ENCODE data around the gene GDPD5.

Gene GDPD5

DNA sequence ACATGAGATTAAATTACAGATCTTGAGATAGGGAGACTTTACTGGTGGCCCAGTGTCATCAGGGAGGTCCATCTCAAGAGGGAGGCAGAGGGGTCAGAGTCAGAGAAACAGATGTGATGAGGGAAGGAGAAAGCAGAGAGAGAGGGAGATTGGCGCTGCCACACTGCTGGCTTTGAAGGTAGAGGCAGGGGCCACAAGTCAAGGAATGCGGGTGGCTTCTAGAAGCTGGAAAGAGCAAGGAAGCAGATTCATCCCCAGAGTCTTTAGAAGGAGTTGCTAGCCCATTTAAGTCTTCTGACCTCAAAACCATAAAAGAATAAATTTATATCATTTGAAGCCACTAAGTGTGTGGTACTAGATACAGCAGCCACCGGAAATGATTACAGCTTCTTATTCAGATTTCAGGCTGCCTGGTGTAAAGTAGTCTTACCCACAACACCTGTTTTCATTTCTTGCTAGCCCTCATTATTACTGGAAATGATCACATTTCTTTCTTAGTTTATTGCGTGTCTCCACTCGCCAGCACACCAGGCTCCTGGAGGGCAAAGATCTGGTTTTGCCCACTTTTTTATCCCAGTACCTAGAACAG is 23.7 kb upstream of the GDPD5 start:
- H3K9me3 Mint-ChIP-seq: peaks cover 2% of the 10 kb centered on the region
- H3K4me1 Mint-ChIP-seq: no peaks in the 10 kb centered on the region
- H3K27ac Mint-ChIP-seq: no peak overlapping the region

DNA sequence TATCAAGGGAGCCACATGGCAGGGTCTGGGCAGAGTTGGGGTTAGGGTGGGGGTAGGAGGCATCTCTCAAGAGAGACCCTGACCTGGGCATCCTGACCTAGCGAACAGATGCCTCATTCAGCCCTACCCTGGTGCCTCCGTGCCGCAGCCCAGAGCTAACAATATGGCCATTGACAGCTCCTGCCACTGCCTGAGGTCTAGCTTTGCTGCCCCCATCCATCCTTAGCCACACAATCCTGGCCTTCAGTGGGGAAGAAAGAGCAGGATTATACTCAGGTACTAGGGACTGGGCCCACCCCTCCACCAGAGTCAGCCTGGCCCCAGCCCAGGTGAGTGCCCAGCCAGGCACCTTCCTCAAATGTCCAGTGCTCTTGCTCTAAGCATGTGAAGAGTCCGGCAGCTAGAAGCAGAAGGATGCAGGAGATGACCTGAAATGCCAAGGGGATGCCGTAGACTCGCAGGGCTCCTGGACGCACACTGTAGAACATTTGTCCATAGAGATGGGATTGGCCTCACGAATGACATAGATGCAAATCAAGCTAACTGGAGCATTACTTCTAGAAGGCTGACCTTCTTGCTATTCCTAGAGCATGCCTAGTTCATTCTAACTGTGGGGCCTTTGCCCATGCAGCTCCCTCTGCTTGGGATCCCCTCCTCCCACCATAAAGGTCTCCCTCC is 23.0 kb upstream of the GDPD5 start:
- H3K9me3 Mint-ChIP-seq: peaks cover 2% of the 10 kb centered on the region
- H3K27ac Mint-ChIP-seq: no peak overlapping the region
- H3K4me1 Mint-ChIP-seq: no peaks in the 10 kb centered on the region
- ATAC-seq (ENCODE audit: low read depth) (no peak), DNase-seq (ENCODE audit: low spot score in 2 of 2) (no peak)
- peaks cover 12% of the 10 kb centered on the region for H3K27me3 Mint-ChIP-seq
- no peak overlapping the region for H3K4me3 Mint-ChIP-seq
- H3K36me3 Mint-ChIP-seq: no peaks in the 10 kb centered on the region

More for the DNA sequence above, 23.7 kb upstream of the GDPD5 start:
- ATAC-seq (ENCODE audit: low read depth) (no peak), DNase-seq (ENCODE audit: low spot score in 2 of 2) (no peak)
- no peak overlapping the region for H3K4me3 Mint-ChIP-seq
- H3K27me3 Mint-ChIP-seq: peaks cover 10% of the 10 kb centered on the region
- no peaks in the 10 kb centered on the region for H3K36me3 Mint-ChIP-seq

DNA sequence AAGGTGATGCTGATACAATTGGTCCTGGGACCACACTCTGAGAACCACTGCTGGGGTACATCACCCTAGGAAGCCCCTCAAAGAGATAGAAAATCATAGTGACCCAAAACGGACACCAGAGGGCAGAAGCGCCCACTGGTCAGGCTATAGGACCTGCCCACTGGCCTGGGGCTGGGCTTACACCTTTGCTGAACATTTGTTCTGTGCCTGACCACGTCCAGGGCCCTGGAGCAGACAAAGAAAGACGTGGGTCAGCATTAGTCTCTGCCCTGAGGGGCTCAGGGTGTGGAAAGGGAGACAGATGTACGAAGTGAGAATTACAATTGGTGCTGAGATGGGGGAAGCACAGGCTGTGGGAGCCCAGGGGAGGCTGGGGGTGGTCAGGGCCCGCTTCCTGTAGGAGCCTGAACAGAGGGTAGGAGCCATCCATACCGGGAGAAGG is 21.9 kb upstream of the GDPD5 start:
- no peaks in the 10 kb centered on the region for H3K36me3 Mint-ChIP-seq
- no peaks in the 10 kb centered on the region for H3K4me1 Mint-ChIP-seq
- H3K4me3 Mint-ChIP-seq: no peak overlapping the region
- DNase-seq (ENCODE audit: low spot score in 2 of 2): peak in 1 of 2 donors; percentile 23
- H3K27me3 Mint-ChIP-seq: peaks cover 13% of the 10 kb centered on the region
- ATAC-seq (ENCODE audit: low read depth): peak; percentile 37
- peaks cover 2% of the 10 kb centered on the region for H3K9me3 Mint-ChIP-seq
- no peak overlapping the region for H3K27ac Mint-ChIP-seq

DNA sequence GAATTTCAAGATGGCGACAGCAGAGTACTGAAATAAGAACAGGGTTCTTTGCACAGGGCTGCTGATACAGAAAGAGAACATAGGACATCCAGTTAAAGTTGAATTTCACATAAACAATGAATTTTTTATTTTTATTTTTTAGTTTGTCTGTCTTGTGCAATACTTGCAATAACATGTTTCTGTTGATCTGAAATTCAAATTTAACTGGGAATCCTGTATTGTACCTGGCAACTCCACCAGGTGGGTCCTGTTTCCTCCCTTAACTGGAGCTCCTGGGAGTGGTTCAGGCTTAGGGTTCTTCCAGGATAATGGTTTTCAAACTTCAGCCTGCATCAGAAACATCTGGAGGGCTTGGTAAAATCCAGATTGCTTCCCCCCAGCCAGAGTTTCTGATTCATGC is 21.4 kb upstream of the GDPD5 start:
- no peak overlapping the region for H3K4me3 Mint-ChIP-seq
- peaks cover 13% of the 10 kb centered on the region for H3K27me3 Mint-ChIP-seq
- H3K36me3 Mint-ChIP-seq: no peaks in the 10 kb centered on the region
- H3K27ac Mint-ChIP-seq: no peak overlapping the region
- no peak for ATAC-seq (ENCODE audit: low read depth)
- no peak for DNase-seq (ENCODE audit: low spot score in 2 of 2)
- peaks cover 2% of the 10 kb centered on the region for H3K9me3 Mint-ChIP-seq
- H3K4me1 Mint-ChIP-seq: no peaks in the 10 kb centered on the region

DNA sequence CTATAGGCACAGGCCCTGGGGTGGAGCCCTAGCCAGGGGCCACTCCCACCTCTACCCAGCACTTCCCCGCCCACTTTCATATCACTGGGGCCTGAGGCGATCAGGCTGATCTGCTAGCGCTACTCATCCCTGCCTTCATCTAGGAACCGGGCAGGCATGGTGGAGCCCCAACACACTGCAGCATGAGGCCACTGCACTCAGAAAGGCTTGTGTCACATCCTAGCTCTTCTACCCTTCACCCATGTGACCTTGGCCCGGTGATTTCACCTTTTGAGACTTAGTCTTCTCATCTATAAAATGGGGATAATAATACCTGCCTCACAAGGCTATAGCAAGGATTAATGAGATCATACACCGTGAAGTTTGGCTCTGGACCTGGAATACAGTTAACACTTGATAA is 18.1 kb upstream of the GDPD5 start:
- Mint-ChIP-seq H3K36me3 (no peaks in the 10 kb centered on the region), H3K27ac (no peak overlapping the region), H3K27me3 (peaks cover 20% of the 10 kb centered on the region), H3K9me3 (no peaks in the 10 kb centered on the region), H3K4me1 (no peaks in the 10 kb centered on the region), H3K4me3 (no peak overlapping the region)
- DNase-seq (ENCODE audit: low spot score in 2 of 2) (no peak), ATAC-seq (ENCODE audit: low read depth) (no peak)

DNA sequence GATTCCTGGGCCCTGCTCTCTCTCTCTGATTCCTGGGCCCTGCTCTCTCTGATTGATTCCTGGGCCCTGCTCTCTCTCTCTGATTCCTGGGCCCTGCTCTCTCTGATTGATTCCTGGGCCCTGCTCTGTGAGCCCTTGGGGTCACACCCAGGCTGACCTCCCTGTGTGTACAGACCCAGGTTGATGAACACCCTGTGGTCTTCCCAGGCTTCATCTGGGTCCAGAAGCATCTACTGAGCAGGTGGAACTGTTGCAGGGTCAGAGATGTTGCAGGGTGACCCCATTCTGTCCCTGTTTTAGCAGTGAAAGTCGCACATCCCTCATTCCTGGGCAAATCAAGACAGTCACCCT is 16.3 kb upstream of the GDPD5 start:
- peaks cover 20% of the 10 kb centered on the region for H3K27me3 Mint-ChIP-seq
- H3K36me3 Mint-ChIP-seq: no peaks in the 10 kb centered on the region
- H3K4me3 Mint-ChIP-seq: no peak overlapping the region
- ATAC-seq (ENCODE audit: low read depth) (no peak), DNase-seq (ENCODE audit: low spot score in 2 of 2) (no peak)
- H3K9me3 Mint-ChIP-seq: no peaks in the 10 kb centered on the region
- H3K27ac Mint-ChIP-seq: no peak overlapping the region
- peaks cover 15% of the 10 kb centered on the region for H3K4me1 Mint-ChIP-seq

DNA sequence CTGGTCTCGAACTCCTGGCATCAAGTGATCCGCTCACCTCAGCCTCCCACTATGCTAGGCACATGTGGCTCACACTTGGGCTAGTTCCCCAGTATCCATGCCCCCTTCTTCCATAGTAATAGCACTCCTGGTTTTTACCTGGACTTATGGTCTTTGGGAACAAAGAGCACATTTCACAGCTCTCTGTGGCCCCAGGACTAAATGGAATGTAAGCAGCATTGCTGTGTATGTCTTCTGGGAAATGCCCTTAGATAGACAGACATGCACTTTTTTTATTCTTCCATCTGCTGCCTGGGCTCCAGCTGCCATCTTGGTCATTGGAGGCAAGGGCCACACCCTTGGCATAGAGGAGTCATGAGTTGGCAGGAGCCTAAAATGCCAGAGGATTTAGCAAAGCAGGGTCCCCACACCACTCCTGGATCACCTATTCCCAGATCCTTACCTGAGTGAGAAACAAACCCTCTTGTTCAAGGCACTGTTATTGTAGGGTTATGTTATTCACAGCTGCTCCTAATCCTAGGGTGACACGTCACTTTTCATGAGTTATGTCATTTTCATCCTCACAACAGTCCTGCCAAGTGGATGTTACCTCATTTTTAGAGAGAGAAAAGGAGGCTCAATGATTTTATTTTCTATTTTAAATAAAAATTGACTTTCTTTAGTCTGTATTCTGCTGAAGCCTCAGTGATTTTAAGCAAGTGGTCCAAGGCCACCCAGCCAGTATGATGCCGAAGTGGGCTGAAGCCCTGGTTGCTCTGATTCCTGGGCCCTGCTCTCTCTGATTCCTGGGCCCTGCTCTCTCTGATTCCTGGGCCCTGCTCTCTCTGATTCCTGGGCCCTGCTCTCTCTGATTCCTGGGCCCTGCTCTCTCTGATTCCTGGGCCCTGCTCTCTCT is 15.7 kb upstream of the GDPD5 start:
- H3K27me3 Mint-ChIP-seq: peaks cover 20% of the 10 kb centered on the region
- H3K4me3 Mint-ChIP-seq: no peak overlapping the region
- no peaks in the 10 kb centered on the region for H3K9me3 Mint-ChIP-seq
- ATAC-seq (ENCODE audit: low read depth) (no peak), DNase-seq (ENCODE audit: low spot score in 2 of 2) (no peak)
- H3K36me3 Mint-ChIP-seq: no peaks in the 10 kb centered on the region
- peaks cover 21% of the 10 kb centered on the region for H3K4me1 Mint-ChIP-seq
- no peak overlapping the region for H3K27ac Mint-ChIP-seq

DNA sequence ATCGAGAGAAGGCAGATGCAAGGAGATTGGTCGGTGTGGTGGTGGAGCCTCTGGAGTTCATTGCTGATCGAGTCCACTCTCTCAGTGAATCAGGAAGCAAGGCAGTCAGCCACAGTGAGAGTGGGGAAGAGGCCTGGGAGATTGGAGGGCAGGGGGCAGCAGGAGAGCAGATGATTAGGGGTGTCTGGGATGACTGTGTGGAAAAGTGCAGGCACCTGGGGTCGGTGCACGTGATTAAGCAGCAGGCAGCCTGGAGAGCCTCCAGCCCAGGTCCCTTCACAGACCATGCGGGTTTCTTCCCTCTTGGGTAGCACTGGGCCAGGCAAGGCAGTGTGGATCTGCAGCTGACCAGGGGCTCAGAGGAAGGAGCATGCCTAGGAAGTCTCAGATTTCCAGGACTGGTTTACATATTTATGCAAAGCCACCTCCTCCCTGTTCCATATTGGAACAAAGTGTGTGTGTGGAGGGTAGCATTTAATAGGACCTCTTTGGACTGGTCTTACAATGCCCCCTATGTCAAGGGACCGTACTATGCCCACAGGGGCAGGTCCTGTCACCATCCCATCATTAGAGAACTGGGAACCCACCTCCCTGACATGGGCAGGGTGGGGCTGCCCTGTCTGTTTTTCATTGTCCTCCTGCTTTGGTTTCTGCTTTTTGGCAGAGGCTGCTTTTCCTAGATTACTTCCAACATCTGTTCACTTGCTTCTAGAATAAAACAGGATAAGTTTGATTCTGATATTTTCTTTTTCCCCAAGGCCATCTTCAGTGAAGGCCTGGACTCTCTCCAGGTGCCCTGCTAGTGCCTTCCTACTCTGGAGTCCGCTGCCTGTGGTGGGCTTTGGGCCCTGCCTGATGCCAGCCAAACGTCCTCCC is 14.0 kb upstream of the GDPD5 start:
- DNase-seq (ENCODE audit: low spot score in 2 of 2) (no peak), ATAC-seq (ENCODE audit: low read depth) (no peak)
- Mint-ChIP-seq H3K4me1 (peaks cover 26% of the 10 kb centered on the region), H3K36me3 (no peaks in the 10 kb centered on the region), H3K4me3 (no peak overlapping the region), H3K9me3 (no peaks in the 10 kb centered on the region), H3K27ac (no peak overlapping the region), H3K27me3 (peaks cover 20% of the 10 kb centered on the region)

DNA sequence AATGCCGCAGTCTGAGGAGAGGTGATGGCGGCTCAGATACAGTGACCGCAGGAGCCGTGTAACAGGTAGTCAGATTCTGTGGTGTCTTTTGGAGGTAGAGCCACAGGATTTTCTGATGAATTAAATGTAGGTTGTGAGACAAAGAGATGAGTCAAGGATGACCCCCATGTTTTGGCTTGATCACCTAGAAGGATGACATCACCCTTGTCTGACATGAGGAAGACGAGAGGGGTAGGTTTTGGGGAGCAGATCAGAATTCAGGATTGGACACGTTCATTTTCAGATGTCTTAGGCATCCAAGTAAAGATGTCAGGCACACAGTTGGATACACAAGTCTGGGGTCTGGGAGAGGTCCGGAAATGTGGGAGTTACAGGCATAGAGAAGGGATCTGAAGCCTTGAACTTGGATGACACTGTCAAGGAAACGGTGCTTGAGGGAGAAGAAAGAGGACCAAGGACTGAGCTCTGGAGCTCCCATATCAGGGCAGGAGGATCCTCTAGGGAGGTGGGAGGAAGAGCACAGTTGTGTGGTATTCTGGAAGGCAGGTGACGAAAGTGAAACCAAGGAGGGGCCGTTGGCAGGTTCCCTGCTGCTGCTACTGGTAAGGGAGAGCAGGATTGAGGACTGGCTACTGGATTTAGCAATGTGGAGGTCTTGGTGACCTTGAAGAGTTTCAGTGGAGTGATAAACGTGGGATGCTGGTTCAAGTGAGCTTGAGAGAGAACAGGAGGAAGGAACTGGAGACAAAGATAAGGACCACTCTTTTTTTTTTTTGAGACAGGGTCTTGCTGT is 12.6 kb upstream of the GDPD5 start:
- Mint-ChIP-seq H3K27ac (no peak overlapping the region), H3K9me3 (no peaks in the 10 kb centered on the region), H3K27me3 (peaks cover 18% of the 10 kb centered on the region), H3K36me3 (no peaks in the 10 kb centered on the region), H3K4me1 (peaks cover 29% of the 10 kb centered on the region), H3K4me3 (no peak overlapping the region)
- ATAC-seq (ENCODE audit: low read depth) (no peak), DNase-seq (ENCODE audit: low spot score in 2 of 2) (no peak)

DNA sequence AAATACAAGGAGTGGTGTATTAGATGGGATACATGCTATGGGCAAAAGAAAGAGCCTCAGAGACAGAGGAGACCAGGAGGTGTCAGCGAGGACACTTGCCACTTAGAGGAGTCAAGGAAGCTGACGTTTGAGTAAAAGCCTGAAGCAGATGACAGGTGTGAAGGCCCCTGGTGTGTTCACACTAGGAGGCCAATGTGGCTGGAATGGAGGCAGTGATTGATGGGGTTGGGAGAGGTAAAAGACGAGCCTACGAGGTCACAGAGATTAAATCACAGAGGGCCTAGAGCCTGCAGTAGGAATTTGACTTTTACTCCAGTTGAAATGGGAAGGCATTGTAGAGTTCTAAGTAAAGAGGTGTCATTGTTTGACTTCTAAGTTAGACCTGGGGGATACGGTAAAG is 12.0 kb upstream of the GDPD5 start:
- peak overlapping the region; percentile 55 for H3K4me3 Mint-ChIP-seq
- ATAC-seq (ENCODE audit: low read depth) (no peak), DNase-seq (ENCODE audit: low spot score in 2 of 2) (no peak)
- H3K36me3 Mint-ChIP-seq: no peaks in the 10 kb centered on the region
- peaks cover 17% of the 10 kb centered on the region for H3K27me3 Mint-ChIP-seq
- peaks cover 29% of the 10 kb centered on the region for H3K4me1 Mint-ChIP-seq
- H3K27ac Mint-ChIP-seq: peak overlapping the region; percentile 29
- no peaks in the 10 kb centered on the region for H3K9me3 Mint-ChIP-seq

DNA sequence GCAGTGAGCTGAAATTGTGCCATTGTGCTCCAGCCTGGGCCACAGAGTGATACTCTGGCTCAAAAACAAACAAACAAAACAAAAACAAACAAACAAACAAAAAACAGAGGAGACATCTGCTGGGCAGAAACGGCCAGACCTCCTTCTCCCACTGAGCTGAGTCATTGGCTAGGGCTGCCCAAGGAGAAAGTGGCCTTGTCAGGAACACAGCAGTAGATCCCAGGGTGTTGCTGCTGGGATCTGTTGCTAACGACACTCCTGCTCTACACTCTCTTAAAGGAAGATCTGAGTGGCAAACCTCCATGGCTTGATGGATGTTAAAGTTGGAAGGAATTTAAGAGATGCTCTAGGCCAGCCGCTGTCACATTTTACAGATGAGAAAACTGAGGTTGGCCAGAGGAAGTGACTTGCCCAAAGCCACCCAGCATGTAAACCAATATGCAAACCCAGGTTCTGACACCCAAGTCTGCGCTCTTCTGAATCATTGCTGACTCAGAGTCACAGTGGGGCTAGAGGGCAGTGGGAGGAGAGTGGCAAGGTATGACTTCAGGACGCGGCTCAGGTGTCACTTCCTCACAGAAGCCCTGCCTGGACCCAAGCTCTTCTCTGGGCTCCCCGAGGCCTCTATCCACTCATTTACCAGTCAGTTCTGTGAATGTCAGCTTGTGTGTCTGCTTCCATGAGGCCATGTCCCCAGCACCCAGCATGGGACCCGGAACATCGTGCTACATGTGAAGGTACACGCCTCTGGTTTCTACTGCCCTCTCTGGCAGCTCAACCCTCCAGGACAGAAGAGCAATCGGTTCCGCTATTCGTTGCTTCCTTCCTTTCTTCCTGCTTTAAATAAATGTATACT is 11.3 kb upstream of the GDPD5 start:
- no peaks in the 10 kb centered on the region for H3K36me3 Mint-ChIP-seq
- no peaks in the 10 kb centered on the region for H3K9me3 Mint-ChIP-seq
- ATAC-seq (ENCODE audit: low read depth) (peak; percentile 86), DNase-seq (ENCODE audit: low spot score in 2 of 2) (peak; percentile 51 to 61)
- H3K4me1 Mint-ChIP-seq: peaks cover 32% of the 10 kb centered on the region
- peak overlapping the region; percentile 65 for H3K4me3 Mint-ChIP-seq
- peak overlapping the region; percentile 29 for H3K27ac Mint-ChIP-seq
- peaks cover 16% of the 10 kb centered on the region for H3K27me3 Mint-ChIP-seq

DNA sequence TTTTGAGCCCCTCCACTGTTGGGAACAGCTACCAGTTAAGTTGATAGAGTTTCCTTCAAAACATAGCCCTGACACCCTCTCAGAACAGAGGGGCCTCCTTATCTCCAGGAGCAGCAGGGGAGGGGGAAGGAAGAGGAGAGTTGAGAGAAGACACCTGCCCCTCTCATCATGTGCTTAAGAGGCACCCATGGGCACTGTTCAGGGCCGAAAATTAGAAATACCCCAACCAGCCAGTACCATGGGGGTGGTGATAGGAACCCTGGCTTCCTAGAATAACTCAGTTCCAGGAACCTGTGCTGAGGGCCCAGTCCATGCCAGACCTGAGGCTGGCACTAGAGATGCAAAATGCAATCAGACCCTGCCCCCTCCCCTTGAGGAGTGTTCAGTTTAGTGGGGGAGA is 9.3 kb upstream of the GDPD5 start:
- ATAC-seq (ENCODE audit: low read depth): no peak
- Mint-ChIP-seq H3K4me3 (no peak overlapping the region), H3K36me3 (no peaks in the 10 kb centered on the region), H3K27me3 (peaks cover 14% of the 10 kb centered on the region), H3K27ac (no peak overlapping the region), H3K9me3 (no peaks in the 10 kb centered on the region), H3K4me1 (peaks cover 36% of the 10 kb centered on the region)
- DNase-seq (ENCODE audit: low spot score in 2 of 2): no peak

All from memory B cell (primary cell).